ENCODE measurements around the gene PDE10A.

GRCh38 chr6:165422192-165422591 lies 240.8 kb downstream of the PDE10A start:
- TF ChIP-seq CTCF (IDR thresholded peaks at IDR 0.05; ENCODE audit: insufficient read depth, low read length, poor library complexity, severe bottlenecking) = no peak
- TF ChIP-seq EZH2phosphoT487 (conservative IDR thresholded peaks at IDR 0.05; ENCODE audit: low read length) = no peak
